ENCODE measurements around the gene LAMC2. TPM values are rescaled to one million over a fixed set of nuclear protein-coding genes. Genes with fewer than 3 reads are reported as not detected.

The LAMC2 gene
- total and polyA plus RNA-seq, 2 of the 8 experiments (the other 6 are each of a cell fraction or from before 2014, with no cell fraction given): 4.6 to 12.9 TPM

DNA sequence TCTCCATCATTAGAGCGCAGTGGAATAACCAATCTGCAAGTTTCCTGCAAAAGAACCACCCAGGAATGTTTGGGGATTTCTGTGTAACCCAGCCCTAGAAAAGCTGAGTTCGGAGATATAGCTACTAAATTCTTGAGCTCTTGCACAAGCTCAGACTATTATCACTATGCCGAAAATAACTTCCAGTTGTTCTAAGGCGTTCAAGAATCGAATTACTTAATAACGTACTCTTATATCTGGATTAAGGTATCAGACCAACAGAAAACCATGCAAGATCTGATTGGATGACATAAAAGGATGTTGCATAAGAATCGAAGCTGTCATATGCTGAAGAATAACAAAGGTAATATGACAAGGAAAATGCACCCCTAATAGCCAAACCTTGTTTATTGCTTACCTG lies 7.5 kb upstream of the LAMC2 start (continued):
- TF ChIP-seq SIRT6 (IDR thresholded peaks at IDR 0.05; ENCODE audit: low read length) (no peak), E2F6 (IDR thresholded peaks at IDR 0.05) (no peak), CREB1 (IDR thresholded peaks at IDR 0.05) (no peak), JUND (IDR thresholded peaks at IDR 0.05; ENCODE audit: low read length) (no peak)
